Tibial artery (tissue), 4 donors: ENCODE results near the gene CDKL5.

Source experiments
- DNase-seq, 2 donors: peaks; one replicate each; pipeline ENCODE4 v3.0.0-alpha.2; 2019
- H3K27ac ChIP-seq, 2 donors: fragments of 200-600 bp; sonication (generic) in 1 of 2; 1 replicate in 1 of 2; 2 replicates in 1 of 2; pipeline ENCODE4 v1.5.1; 2018 to 2019; ENCODE audit warnings: mild to moderate bottlenecking in 1 of 2
- H3K27me3 ChIP-seq, 2 donors: fragments of 200-600 bp; sonication (generic) in 1 of 2; one replicate each; pipeline versions ENCODE4 v1.5.1 to v1.6.0; 2016 to 2019
- H3K36me3 ChIP-seq, 3 donors: fragments of 200-600 bp; sonication (generic) in 2 of 3; one replicate each; pipeline ENCODE4 v1.5.1; 2016 to 2019; ENCODE audit warnings: mild to moderate bottlenecking in 2 of 3
- H3K4me1 ChIP-seq, 4 donors: fragments of 200-600 bp; sonication (generic) in 2 of 4; 1 replicate in 3 of 4; 2 replicates in 1 of 4; pipeline ENCODE4 v1.5.1; 2016 to 2019
- H3K4me3 ChIP-seq, 2 donors: fragments of 200-600 bp; sonication (generic) in 1 of 2; 1 replicate in 1 of 2; 2 replicates in 1 of 2; pipeline ENCODE4 v1.5.1; 2018 to 2019; ENCODE audit warnings: mild to moderate bottlenecking in 2 of 2
- H3K9me3 ChIP-seq, 3 donors: fragments of 200-600 bp; sonication (generic) in 1 of 3; one replicate each; pipeline ENCODE4 v1.5.1; 2016 to 2019
- CTCF ChIP-seq, 2 experiments: fragments of 200-600 bp in 1 of 2; fragments of 450-650 bp in 1 of 2; IDR thresholded peaks; one replicate each; pipeline ENCODE4 v1.5.1; 2017 to 2019; ENCODE audit warnings: antibody characterized with exemption in 2 of 2, mild to moderate bottlenecking in 1 of 2, moderate library complexity in 1 of 2
- intact Hi-C: fragments of 100-400 bp; cut with DNase I; formaldehyde crosslinking; loops from one replicate; pipeline ENCODE4 v1.15.0; 2023; ENCODE audit warnings: low total_unique reads

Gene CDKL5

GRCh38 chrX:18436017-18436416, 10.6 kb downstream of the CDKL5 start:
- no peak for DNase-seq
- H3K27ac ChIP-seq, result no peak overlapping the region
- H3K4me3 ChIP-seq, result no peak overlapping the region
- intact Hi-C loops, result no loop called here
- no peaks in the 10 kb centered on the region for H3K36me3 ChIP-seq
- TF ChIP-seq CTCF (IDR thresholded peaks at IDR 0.05), result no peak
- no peaks in the 10 kb centered on the region for H3K27me3 ChIP-seq
- H3K4me1 ChIP-seq, result no peaks in the 10 kb centered on the region
- no peaks in the 10 kb centered on the region for H3K9me3 ChIP-seq

GRCh38 chrX:18440835-18441234, 15.4 kb downstream of the CDKL5 start:
- intact Hi-C loops, result no loop called here
- Histone ChIP-seq H3K27me3 (no peaks in the 10 kb centered on the region), H3K36me3 (no peaks in the 10 kb centered on the region), H3K4me3 (no peak overlapping the region), H3K27ac (no peak overlapping the region), H3K4me1 (no peaks in the 10 kb centered on the region), H3K9me3 (no peaks in the 10 kb centered on the region)
- DNase-seq, result no peak
- no peak for TF ChIP-seq CTCF (IDR thresholded peaks at IDR 0.05)

- intact Hi-C loops, result no loop called here
- H3K27ac ChIP-seq, result no peak overlapping the region
- no peak for TF ChIP-seq CTCF (IDR thresholded peaks at IDR 0.05)
- no peaks in the 10 kb centered on the region for H3K4me1 ChIP-seq
- H3K27me3 ChIP-seq, result no peaks in the 10 kb centered on the region
- no peak for DNase-seq
- no peaks in the 10 kb centered on the region for H3K9me3 ChIP-seq
- H3K4me3 ChIP-seq, result no peak overlapping the region
- no peaks in the 10 kb centered on the region for H3K36me3 ChIP-seq
Observed at GRCh38 chrX:18441780-18442367, 16.5 kb downstream of the CDKL5 start.

- no peak overlapping the region for H3K27ac ChIP-seq
- intact Hi-C loops, result no loop called here
- no peak overlapping the region for H3K4me3 ChIP-seq
- H3K36me3 ChIP-seq, result no peaks in the 10 kb centered on the region
- DNase-seq, result no peak
- no peak for TF ChIP-seq CTCF (IDR thresholded peaks at IDR 0.05)
- no peaks in the 10 kb centered on the region for H3K27me3 ChIP-seq
- H3K9me3 ChIP-seq, result no peaks in the 10 kb centered on the region
- no peaks in the 10 kb centered on the region for H3K4me1 ChIP-seq
Observed at GRCh38 chrX:18448416-18448815, 23.0 kb downstream of the CDKL5 start.

DNA sequence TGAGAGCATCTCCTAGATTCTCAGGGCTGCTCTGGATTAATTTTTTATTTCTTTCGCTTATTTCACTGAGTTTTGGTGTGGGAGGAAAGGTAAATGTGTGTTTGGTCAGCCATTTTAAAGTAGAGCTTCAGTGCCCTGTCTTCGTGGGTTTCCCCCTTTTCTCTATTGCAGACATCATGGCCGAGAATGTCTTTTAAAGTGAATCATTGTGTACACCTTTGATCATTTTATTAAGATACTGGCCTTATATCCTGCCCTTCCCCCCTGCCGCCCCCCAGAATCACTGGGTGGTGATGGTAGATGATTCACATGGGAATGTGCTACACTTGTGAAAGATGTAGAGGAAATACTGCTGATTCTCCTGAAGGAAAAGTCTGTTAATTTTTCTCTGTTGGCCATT, 23.8 kb downstream of the CDKL5 start:
- intact Hi-C loops, result no loop called here
- TF ChIP-seq CTCF (IDR thresholded peaks at IDR 0.05), result no peak
- no peaks in the 10 kb centered on the region for H3K27me3 ChIP-seq
- H3K36me3 ChIP-seq, result no peaks in the 10 kb centered on the region
- H3K4me3 ChIP-seq, result no peak overlapping the region
- DNase-seq, result no peak
- no peaks in the 10 kb centered on the region for H3K4me1 ChIP-seq
- no peaks in the 10 kb centered on the region for H3K9me3 ChIP-seq
- H3K27ac ChIP-seq, result no peak overlapping the region

- Histone ChIP-seq H3K4me1 (no peaks in the 10 kb centered on the region), H3K27ac (no peak overlapping the region), H3K4me3 (no peak overlapping the region), H3K9me3 (no peaks in the 10 kb centered on the region), H3K27me3 (no peaks in the 10 kb centered on the region), H3K36me3 (no peaks in the 10 kb centered on the region)
- TF ChIP-seq CTCF (IDR thresholded peaks at IDR 0.05), result no peak
- DNase-seq, result no peak
- intact Hi-C loops, result no loop called here
Observed at GRCh38 chrX:18455384-18455783, 30.0 kb downstream of the CDKL5 start.
